H9 (cell line): Measurements from ENCODE around the gene KRT15. TPM values are rescaled to one million over a fixed set of nuclear protein-coding genes. Genes with fewer than 3 reads are reported as not detected.

Experiments
- DNase-seq: peaks from one replicate; pipeline ENCODE4 v3.0.0-alpha.2; 2017
- H2AFZ ChIP-seq: one replicate; pipeline ENCODE4 v1.6.1; 2013; ENCODE audit warnings: mild to moderate bottlenecking, low read length, control low read depth, moderate library complexity
- H2AK5ac ChIP-seq: 2 replicates; pipeline ENCODE4 v1.6.1; 2013; ENCODE audit warnings: low read length, control low read depth, mixed read lengths; ENCODE audit not compliant: insufficient read length
- H2BK120ac ChIP-seq: one replicate; pipeline ENCODE4 v1.6.1; 2013; ENCODE audit warnings: low read depth, mild to moderate bottlenecking, low read length, control low read depth, inconsistent platforms; ENCODE audit not compliant: poor library complexity, severe bottlenecking
- H2BK12ac ChIP-seq: 2 replicates; pipeline ENCODE4 v1.6.1; 2013; ENCODE audit warnings: low read length, control low read depth, mixed read lengths, low read depth; ENCODE audit not compliant: insufficient read length
- H2BK15ac ChIP-seq: 2 replicates; pipeline ENCODE4 v1.6.1; 2013; ENCODE audit warnings: low read depth, low read length, control low read depth
- H2BK20ac ChIP-seq: one replicate; pipeline ENCODE4 v1.6.1; 2013; ENCODE audit warnings: low read depth, mild to moderate bottlenecking, low read length, control low read depth, inconsistent platforms; ENCODE audit not compliant: poor library complexity, severe bottlenecking
- H2BK5ac ChIP-seq: 2 replicates; pipeline ENCODE4 v1.6.1; 2013; ENCODE audit warnings: low read length, control low read depth, mixed read lengths; ENCODE audit not compliant: insufficient read length
- H3K14ac ChIP-seq: 2 replicates; pipeline ENCODE4 v1.6.1; 2013; ENCODE audit warnings: low read length, control low read depth; ENCODE audit not compliant: insufficient read depth
- H3K18ac ChIP-seq: 2 replicates; pipeline ENCODE4 v1.6.1; 2013; ENCODE audit warnings: low read depth, mild to moderate bottlenecking, mixed read lengths, low read length, control low read depth; ENCODE audit not compliant: insufficient read length
- H3K23ac ChIP-seq: 2 replicates; pipeline ENCODE4 v1.6.1; 2013; ENCODE audit warnings: low read length, control low read depth, mixed read lengths, low read depth; ENCODE audit not compliant: insufficient read length
- H3K23me2 ChIP-seq: 2 replicates; pipeline ENCODE4 v1.6.1; 2013; ENCODE audit warnings: low read depth, mild to moderate bottlenecking, mixed read lengths, low read length, control low read depth; ENCODE audit not compliant: insufficient read length, poor library complexity, severe bottlenecking
- H3K27ac ChIP-seq: 2 replicates; pipeline ENCODE4 v1.5.1; 2013; ENCODE audit warnings: low read length, control low read depth, mixed read lengths, low read depth; ENCODE audit not compliant: insufficient read length
- H3K27me3 ChIP-seq: 2 replicates; pipeline ENCODE4 v1.6.1; 2013; ENCODE audit warnings: low read length, control low read depth, inconsistent platforms; ENCODE audit not compliant: insufficient read depth
- H3K4ac ChIP-seq: 2 replicates; pipeline ENCODE4 v1.6.1; 2013; ENCODE audit warnings: low read depth, mild to moderate bottlenecking, control low read depth, inconsistent platforms, low read length, moderate library complexity
- H3K4me1 ChIP-seq: 2 replicates; pipeline ENCODE4 v1.6.1; 2013; ENCODE audit warnings: low read length, control low read depth, inconsistent platforms; ENCODE audit not compliant: insufficient read depth
- H3K4me2 ChIP-seq: 2 replicates; pipeline ENCODE4 v1.6.1; 2013; ENCODE audit warnings: low read length, control low read depth, mixed read lengths; ENCODE audit not compliant: insufficient read length, insufficient read depth
- H3K56ac ChIP-seq: 2 replicates; pipeline ENCODE4 v1.6.1; 2013; ENCODE audit warnings: low read depth, mild to moderate bottlenecking, mixed read lengths, low read length, control low read depth; ENCODE audit not compliant: insufficient read length
- H3K79me1 ChIP-seq: 2 replicates; pipeline ENCODE4 v1.6.1; 2013; ENCODE audit warnings: low read depth, mild to moderate bottlenecking, moderate library complexity, low read length, control low read depth, inconsistent platforms; ENCODE audit not compliant: insufficient read depth, poor library complexity, severe bottlenecking
- H3K79me2 ChIP-seq: 2 replicates; pipeline ENCODE4 v1.6.1; 2013; ENCODE audit warnings: low read length, control low read depth, inconsistent platforms; ENCODE audit not compliant: insufficient read depth
- H3K9ac ChIP-seq: 2 replicates; pipeline ENCODE4 v1.6.1; 2013; ENCODE audit warnings: low read length, control low read depth, mixed read lengths; ENCODE audit not compliant: insufficient read length; ENCODE audit errors: extremely low read depth
- H3K9me3 ChIP-seq: one replicate; pipeline ENCODE4 v1.6.1; 2013; ENCODE audit warnings: low read depth, low read length, inconsistent platforms; ENCODE audit not compliant: control insufficient read depth
- H3T11ph ChIP-seq: one replicate; pipeline ENCODE4 v1.6.1; 2013; ENCODE audit warnings: mild to moderate bottlenecking, low read length, control low read depth, inconsistent platforms
- H4K20me1 ChIP-seq: one replicate; pipeline ENCODE4 v1.6.1; 2013; ENCODE audit not compliant: control insufficient read depth, insufficient read length, insufficient read depth
- H4K5ac ChIP-seq: 2 replicates; pipeline ENCODE4 v1.6.1; 2013; ENCODE audit warnings: low read depth, mild to moderate bottlenecking, mixed read lengths, low read length, control low read depth; ENCODE audit not compliant: insufficient read length
- H4K8ac ChIP-seq: replicated peaks from 2 replicates; pipeline ENCODE4 v1.6.1; 2013; ENCODE audit warnings: low read length, control low read depth, mixed read lengths, low read depth; ENCODE audit not compliant: insufficient read length
- H4K91ac ChIP-seq: 2 replicates; pipeline ENCODE4 v1.6.1; 2013; ENCODE audit warnings: low read depth, mild to moderate bottlenecking, moderate library complexity, mixed read lengths, low read length, control low read depth; ENCODE audit not compliant: insufficient read length
- H3K27ac Mint-ChIP-seq, 3 experiments: 2 replicates in 2 of 3; 3 replicates in 1 of 3; pipeline ENCODE4 v1.8.0; 2020 to 2021; ENCODE audit warnings: mixed read lengths in 3 of 3, mild to moderate bottlenecking in 1 of 3, moderate library complexity in 1 of 3
- H3K27me3 Mint-ChIP-seq: 2 replicates; pipeline ENCODE4 v1.8.0; 2021; ENCODE audit warnings: low read depth, mild to moderate bottlenecking, moderate library complexity, mixed read lengths
- H3K36me3 Mint-ChIP-seq, 3 experiments: 2 replicates in 2 of 3; 3 replicates in 1 of 3; pipeline ENCODE4 v1.8.0; 2020 to 2021; ENCODE audit warnings: low read depth in 3 of 3, mixed read lengths in 3 of 3; ENCODE audit not compliant: insufficient read depth in 1 of 3
- H3K4me1 Mint-ChIP-seq, 2 experiments: 2 replicates each; pipeline ENCODE4 v1.8.0; 2020; ENCODE audit warnings: mixed read lengths in 2 of 2
- H3K4me3 Mint-ChIP-seq, 2 experiments: 2 replicates in 1 of 2; 3 replicates in 1 of 2; pipeline ENCODE4 v1.8.0; 2020 to 2021; ENCODE audit warnings: mild to moderate bottlenecking in 2 of 2, mixed read lengths in 2 of 2, moderate library complexity in 1 of 2
- H3K9me3 Mint-ChIP-seq, 2 experiments: 2 replicates in 1 of 2; 3 replicates in 1 of 2; pipeline ENCODE4 v1.8.0; 2020; ENCODE audit warnings: mild to moderate bottlenecking in 2 of 2, mixed read lengths in 2 of 2, moderate library complexity in 1 of 2
- WGBS: extraction: QIAGEN DNeasy Blood & Tissue Kit; methylation state at CpG from one replicate; pipeline ENCODE4 v1.1.7; 2013; ENCODE audit warnings: missing lambda C conversion rate, low lambda C conversion rate, mixed read lengths; ENCODE audit not compliant: insufficient read length; ENCODE audit errors: extremely low coverage; 5-methylcytosine and 5-hydroxymethylcytosine counted together
- total RNA-seq: library from RNA; stranded (reverse); gene quantifications from 2 replicates; pipeline ENCODE4 v1.2.1, GENCODE V29; 2021
- TF ChIP-seq, protein P1 (sequence below): fragments of 200-600 bp; sonication (generic); conservative IDR thresholded peaks from 3 replicates; pipeline ENCODE4 v1.8.0; 2021; ENCODE audit warnings: antibody characterized with exemption, mild to moderate bottlenecking

KRT15 gene
- total RNA-seq, 1 experiment from 2014 or later, result 0.87 TPM

DNA sequence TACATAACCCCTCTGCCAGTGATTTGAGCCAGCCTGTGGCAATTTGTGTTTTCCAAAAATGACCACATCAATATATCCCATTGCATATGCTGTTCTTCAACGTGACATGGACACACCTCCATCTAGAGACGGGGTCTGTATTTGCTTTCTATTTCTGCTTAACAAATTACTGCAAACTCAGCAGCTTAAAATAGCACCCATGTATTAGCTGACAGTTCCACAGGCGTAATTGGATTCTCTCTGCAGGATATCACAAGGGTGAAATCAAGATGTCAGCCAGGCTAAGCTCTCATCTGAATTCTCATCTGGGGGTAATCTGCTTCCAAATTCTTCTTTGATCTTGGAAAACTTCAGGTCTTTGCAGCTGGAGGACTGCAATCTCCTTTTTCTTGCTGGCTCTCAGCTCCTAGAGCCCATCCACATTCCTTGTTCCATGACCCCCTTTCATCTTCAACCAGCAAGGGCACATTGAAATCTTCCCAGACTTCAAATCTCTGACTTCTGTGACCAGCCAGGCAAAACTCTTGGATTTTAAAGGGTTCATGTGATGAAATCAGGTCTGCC is 45.0 kb upstream of the KRT15 start:
- DNase-seq, result no peak
- H3K4me1 Mint-ChIP-seq, result peaks cover 6 to 8% of the 10 kb centered on the region in 2 experiments; a peak in 3 of 4 replicates
- no peaks in the 10 kb centered on the region; a peak in 1 of 7 replicates for H3K36me3 Mint-ChIP-seq

More for the DNA sequence above, 45.0 kb upstream of the KRT15 start:
- no peaks in the 10 kb centered on the region for H4K20me1 ChIP-seq
- no peak overlapping the region for H2BK5ac ChIP-seq
- no peaks in the 10 kb centered on the region for H3K9me3 ChIP-seq
- no peaks in the 10 kb centered on the region for H3K4me1 ChIP-seq
- H3K56ac ChIP-seq, result no peak overlapping the region
- H2BK12ac ChIP-seq, result no peak overlapping the region
- no peaks in the 10 kb centered on the region for H3K23me2 ChIP-seq
- no peak overlapping the region for H3K4me2 ChIP-seq
- H2BK15ac ChIP-seq, result no peak overlapping the region
- no peak overlapping the region for H3K14ac ChIP-seq
- no peaks in the 10 kb centered on the region for H3K27me3 ChIP-seq
- H4K8ac ChIP-seq, result no peak overlapping the region
- no peak overlapping the region for H4K5ac ChIP-seq
- no peak overlapping the region for H2AK5ac ChIP-seq
- no peak overlapping the region for H3K9ac ChIP-seq
- no CpG with 5 or more reads among the region's 3 CpGs for WGBS
- TF ChIP-seq, protein P1, sequence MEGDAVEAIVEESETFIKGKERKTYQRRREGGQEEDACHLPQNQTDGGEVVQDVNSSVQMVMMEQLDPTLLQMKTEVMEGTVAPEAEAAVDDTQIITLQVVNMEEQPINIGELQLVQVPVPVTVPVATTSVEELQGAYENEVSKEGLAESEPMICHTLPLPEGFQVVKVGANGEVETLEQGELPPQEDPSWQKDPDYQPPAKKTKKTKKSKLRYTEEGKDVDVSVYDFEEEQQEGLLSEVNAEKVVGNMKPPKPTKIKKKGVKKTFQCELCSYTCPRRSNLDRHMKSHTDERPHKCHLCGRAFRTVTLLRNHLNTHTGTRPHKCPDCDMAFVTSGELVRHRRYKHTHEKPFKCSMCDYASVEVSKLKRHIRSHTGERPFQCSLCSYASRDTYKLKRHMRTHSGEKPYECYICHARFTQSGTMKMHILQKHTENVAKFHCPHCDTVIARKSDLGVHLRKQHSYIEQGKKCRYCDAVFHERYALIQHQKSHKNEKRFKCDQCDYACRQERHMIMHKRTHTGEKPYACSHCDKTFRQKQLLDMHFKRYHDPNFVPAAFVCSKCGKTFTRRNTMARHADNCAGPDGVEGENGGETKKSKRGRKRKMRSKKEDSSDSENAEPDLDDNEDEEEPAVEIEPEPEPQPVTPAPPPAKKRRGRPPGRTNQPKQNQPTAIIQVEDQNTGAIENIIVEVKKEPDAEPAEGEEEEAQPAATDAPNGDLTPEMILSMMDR, result no peak
- no peak overlapping the region; a peak in 1 of 7 replicates for H3K27ac Mint-ChIP-seq
- H3K4ac ChIP-seq, result no peak overlapping the region
- H2AFZ ChIP-seq, result no peak overlapping the region
- H2BK20ac ChIP-seq, result no peak overlapping the region
- peaks cover 31% of the 10 kb centered on the region for H3K27me3 Mint-ChIP-seq
- H3K4me3 Mint-ChIP-seq, result no peak overlapping the region
- no peak overlapping the region for H2BK120ac ChIP-seq
- H3K18ac ChIP-seq, result no peak overlapping the region
- no peak overlapping the region for H3K23ac ChIP-seq
- H3K79me1 ChIP-seq, result no peaks in the 10 kb centered on the region
- H3K27ac ChIP-seq, result no peak overlapping the region
- H4K91ac ChIP-seq, result no peak overlapping the region
- H3K9me3 Mint-ChIP-seq, result no peaks in the 10 kb centered on the region; a peak in 1 of 5 replicates
- no peaks in the 10 kb centered on the region for H3K79me2 ChIP-seq
- H3T11ph ChIP-seq, result no peak overlapping the region
